ENCODE data around the gene ARFGAP3. TPM values are rescaled to one million over a fixed set of nuclear protein-coding genes. Genes with fewer than 3 reads are reported as not detected.

ARFGAP3 gene
- total and polyA plus RNA-seq, 2 experiments from 2014 or later: 14.8 to 19.1 TPM

GRCh38 chr22:42754658-42755057 lies 102.4 kb downstream of the ARFGAP3 start (continued):
- TF ChIP-seq, protein P1, sequence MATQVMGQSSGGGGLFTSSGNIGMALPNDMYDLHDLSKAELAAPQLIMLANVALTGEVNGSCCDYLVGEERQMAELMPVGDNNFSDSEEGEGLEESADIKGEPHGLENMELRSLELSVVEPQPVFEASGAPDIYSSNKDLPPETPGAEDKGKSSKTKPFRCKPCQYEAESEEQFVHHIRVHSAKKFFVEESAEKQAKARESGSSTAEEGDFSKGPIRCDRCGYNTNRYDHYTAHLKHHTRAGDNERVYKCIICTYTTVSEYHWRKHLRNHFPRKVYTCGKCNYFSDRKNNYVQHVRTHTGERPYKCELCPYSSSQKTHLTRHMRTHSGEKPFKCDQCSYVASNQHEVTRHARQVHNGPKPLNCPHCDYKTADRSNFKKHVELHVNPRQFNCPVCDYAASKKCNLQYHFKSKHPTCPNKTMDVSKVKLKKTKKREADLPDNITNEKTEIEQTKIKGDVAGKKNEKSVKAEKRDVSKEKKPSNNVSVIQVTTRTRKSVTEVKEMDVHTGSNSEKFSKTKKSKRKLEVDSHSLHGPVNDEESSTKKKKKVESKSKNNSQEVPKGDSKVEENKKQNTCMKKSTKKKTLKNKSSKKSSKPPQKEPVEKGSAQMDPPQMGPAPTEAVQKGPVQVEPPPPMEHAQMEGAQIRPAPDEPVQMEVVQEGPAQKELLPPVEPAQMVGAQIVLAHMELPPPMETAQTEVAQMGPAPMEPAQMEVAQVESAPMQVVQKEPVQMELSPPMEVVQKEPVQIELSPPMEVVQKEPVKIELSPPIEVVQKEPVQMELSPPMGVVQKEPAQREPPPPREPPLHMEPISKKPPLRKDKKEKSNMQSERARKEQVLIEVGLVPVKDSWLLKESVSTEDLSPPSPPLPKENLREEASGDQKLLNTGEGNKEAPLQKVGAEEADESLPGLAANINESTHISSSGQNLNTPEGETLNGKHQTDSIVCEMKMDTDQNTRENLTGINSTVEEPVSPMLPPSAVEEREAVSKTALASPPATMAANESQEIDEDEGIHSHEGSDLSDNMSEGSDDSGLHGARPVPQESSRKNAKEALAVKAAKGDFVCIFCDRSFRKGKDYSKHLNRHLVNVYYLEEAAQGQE (IDR thresholded peaks at IDR 0.05; ENCODE audit: unreplicated experiment): no peak

GRCh38 chr22:42752912-42753311 lies 104.2 kb downstream of the ARFGAP3 start:
- Histone ChIP-seq H3F3A (replicated peaks; ENCODE audit: low read depth) (no peaks in the 10 kb centered on the region), H3K36me3 (ENCODE audit: insufficient read depth) (no peaks in the 10 kb centered on the region), H3K4me3 (no peak overlapping the region), H2AFZ (no peak overlapping the region), H3K4me1 (ENCODE audit: insufficient read depth) (peaks cover 7% of the 10 kb centered on the region; the same call in 1 of the 2 replicates), H3K9me2 (ENCODE audit: insufficient read depth) (no peaks in the 10 kb centered on the region), H3K27me3 (ENCODE audit: insufficient read depth) (no peaks in the 10 kb centered on the region), H4K20me1 (replicated peaks; ENCODE audit: insufficient read depth) (no peaks in the 10 kb centered on the region), H3K4me2 (no peak overlapping the region), H3K27ac (ENCODE audit: low read depth) (no peak overlapping the region), H3K79me2 (replicated peaks; ENCODE audit: insufficient read depth) (no peaks in the 10 kb centered on the region)
- no peak for ATAC-seq
- no peak for DNase-seq (ENCODE audit: low spot score)
- no peak for TF ChIP-seq JUNB (IDR thresholded peaks at IDR 0.05; ENCODE audit: unreplicated experiment)
- TF ChIP-seq, protein P1 (IDR thresholded peaks at IDR 0.05; ENCODE audit: unreplicated experiment): no peak
- no peak for TF ChIP-seq NANOG (IDR thresholded peaks at IDR 0.05; ENCODE audit: borderline replicate concordance)
- no peak for TF ChIP-seq ZNF331 (CRISPR knock-in tag; IDR thresholded peaks at IDR 0.05; ENCODE audit: low read depth)
- no peak overlapping the region for H3K4me3 Mint-ChIP-seq
- H3K36me3 Mint-ChIP-seq (ENCODE audit: low read depth): peaks cover 3% of the 10 kb centered on the region; the same call in 1 of the 3 replicates
- no peak overlapping the region for H3K27ac Mint-ChIP-seq
- peaks cover 7% of the 10 kb centered on the region; the same call in 1 of the 3 replicates for H3K9me3 Mint-ChIP-seq
- peaks cover 13% of the 10 kb centered on the region for H3K4me1 Mint-ChIP-seq
- peaks cover 8% of the 10 kb centered on the region for H3K27me3 Mint-ChIP-seq (ENCODE audit: insufficient read depth, low read depth, poor library complexity)

DNA sequence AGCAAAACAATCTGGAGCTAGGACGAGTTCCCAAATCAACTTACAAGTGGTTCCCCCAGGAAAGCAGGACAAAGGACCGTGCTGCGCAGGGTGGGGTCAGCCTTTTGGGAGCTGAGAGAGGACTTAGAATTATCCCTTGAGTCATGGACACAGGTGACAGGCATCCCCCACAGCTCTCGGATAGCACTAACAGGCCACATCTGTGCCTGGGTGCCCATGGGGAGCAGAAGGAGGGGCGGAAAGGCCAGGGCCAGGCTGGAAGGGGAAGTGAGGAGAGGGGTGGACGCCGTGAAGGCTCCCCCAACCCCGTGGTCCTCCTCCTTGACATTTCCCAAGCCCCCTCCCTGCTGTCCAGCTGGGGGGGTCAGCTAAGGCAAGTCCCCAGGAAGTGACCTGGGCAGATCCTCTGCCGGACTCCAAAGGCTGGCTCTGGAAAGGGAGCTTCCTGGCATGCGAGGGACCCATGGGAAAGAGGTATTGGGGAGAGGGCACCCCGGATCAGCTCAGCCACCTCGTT lies 104.8 kb downstream of the ARFGAP3 start:
- H3K4me1 Mint-ChIP-seq: peaks cover 11% of the 10 kb centered on the region
- TF ChIP-seq ZNF114 (CRISPR knock-in tag; IDR thresholded peaks at IDR 0.05): no peak
- TF ChIP-seq, protein P1 (IDR thresholded peaks at IDR 0.05; ENCODE audit: unreplicated experiment): no peak

More for the DNA sequence above, 104.8 kb downstream of the ARFGAP3 start:
- Histone ChIP-seq H4K20me1 (replicated peaks; ENCODE audit: insufficient read depth) (no peaks in the 10 kb centered on the region), H3K79me2 (replicated peaks; ENCODE audit: insufficient read depth) (no peaks in the 10 kb centered on the region), H3K27ac (ENCODE audit: low read depth) (no peak overlapping the region), H3K9me2 (ENCODE audit: insufficient read depth) (no peaks in the 10 kb centered on the region), H3K27me3 (ENCODE audit: insufficient read depth) (no peaks in the 10 kb centered on the region), H2AFZ (no peak overlapping the region), H3K4me1 (ENCODE audit: insufficient read depth) (peaks cover 5% of the 10 kb centered on the region; the same call in 1 of the 2 replicates), H3K36me3 (ENCODE audit: insufficient read depth) (no peaks in the 10 kb centered on the region), H3K4me3 (no peak overlapping the region), H3F3A (replicated peaks; ENCODE audit: low read depth) (no peaks in the 10 kb centered on the region), H3K4me2 (no peak overlapping the region)
- no peak overlapping the region for H3K27ac Mint-ChIP-seq
- DNase-seq (ENCODE audit: low spot score): no peak
- peaks cover 7% of the 10 kb centered on the region; the same call in 1 of the 3 replicates for H3K9me3 Mint-ChIP-seq
- peaks cover 11% of the 10 kb centered on the region for H3K27me3 Mint-ChIP-seq (ENCODE audit: insufficient read depth, low read depth, poor library complexity)
- H3K36me3 Mint-ChIP-seq (ENCODE audit: low read depth): peaks cover 3% of the 10 kb centered on the region; the same call in 1 of the 3 replicates
- no peak for ATAC-seq
- H3K4me3 Mint-ChIP-seq: no peak overlapping the region

All from GM23338 (cell line).